Measurements from ENCODE around the gene CAPN14.
A peak's percentile ranks its signal among the peaks of the same experiment; 100 is the strongest.

Gene CAPN14

GRCh38 chr2:31138037-31138962, 79.0 kb downstream of the CAPN14 start, which contains the start of gene GALNT14:
Gene GALNT14 (minus strand): TSS chr2:31138440. CDS start chr2:31138086, 354 bp downstream.
- DNase-seq, result no peak

- no peak for DNase-seq
Measured at GRCh38 chr2:31137211-31138036, 79.9 kb downstream of the CAPN14 start.

GRCh38 chr2:31136732-31137131, 80.6 kb downstream of the CAPN14 start:
- no peak for DNase-seq

- DNase-seq, result no peak
Measured at GRCh38 chr2:31136000-31136399, 81.3 kb downstream of the CAPN14 start.

- no peak for DNase-seq
Measured at GRCh38 chr2:31134480-31134879, 82.8 kb downstream of the CAPN14 start.

- no peak for DNase-seq
Measured at GRCh38 chr2:31132786-31133185, 84.5 kb downstream of the CAPN14 start.

- no peak for DNase-seq
Measured at GRCh38 chr2:31131871-31132270, 85.4 kb downstream of the CAPN14 start.

- DNase-seq, result peak; percentile 58
Measured at GRCh38 chr2:31129375-31130171, 87.7 kb downstream of the CAPN14 start.

- no peak for DNase-seq
Measured at GRCh38 chr2:31127931-31128330, 89.4 kb downstream of the CAPN14 start.

- DNase-seq, result no peak
Measured at GRCh38 chr2:31125918-31126695, 91.2 kb downstream of the CAPN14 start.

GRCh38 chr2:31124904-31125303, 92.4 kb downstream of the CAPN14 start:
- no peak for DNase-seq

Data from NCI-H2029 treated with DMSO at 0.1 percent for 48 hours (cell line).